Colon (tissue), 2 donors: Measurements from ENCODE around the gene CAMTA1.

Experiments used
- FAIRE-seq: peaks from 2 replicates; lab custom pipeline; 2012; peaks lifted over from hg19 to GRCh38; lab: Jason Lieb, UNC
- donor health status: control.
- donor health status: control.

The CAMTA1 gene

DNA sequence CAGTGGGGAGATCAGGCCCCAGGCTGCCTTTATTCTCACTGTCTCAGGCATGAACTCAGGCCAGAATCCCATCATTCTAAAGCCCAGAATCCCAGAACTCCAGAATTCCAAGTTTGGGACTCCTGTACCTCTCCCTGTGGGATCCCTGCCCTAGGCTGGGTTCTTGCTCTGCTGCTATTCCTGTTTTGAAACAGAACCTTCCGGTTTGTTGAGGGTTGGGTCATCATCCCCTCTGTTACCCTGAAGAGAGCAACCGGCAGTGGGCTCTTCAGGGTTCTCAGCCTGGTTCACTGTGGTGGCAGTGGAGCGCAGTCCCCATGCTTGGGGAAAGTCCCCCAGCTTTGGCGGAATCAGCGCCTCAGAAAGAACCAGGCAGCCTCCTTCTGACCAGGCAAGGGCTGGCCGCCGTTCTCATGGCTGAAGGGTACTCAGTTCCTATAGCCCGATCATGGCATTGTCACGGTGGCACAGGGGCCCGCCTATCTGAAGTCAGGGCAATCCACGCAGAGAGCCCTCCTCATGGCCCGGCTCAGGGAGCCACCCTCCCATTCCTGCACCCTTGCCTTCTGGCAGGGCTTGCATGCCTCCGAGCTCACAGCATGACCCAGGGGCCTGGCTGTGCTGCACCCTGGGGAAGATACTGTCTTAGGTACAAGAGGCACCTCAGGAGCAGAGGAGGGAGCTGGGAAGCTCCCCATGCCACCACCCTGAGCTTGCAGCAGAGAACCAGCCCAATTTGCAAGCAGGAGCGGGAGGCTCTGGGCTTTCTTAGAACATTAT is 650.2 kb downstream of the CAMTA1 start:
- FAIRE-seq = no peak

DNA sequence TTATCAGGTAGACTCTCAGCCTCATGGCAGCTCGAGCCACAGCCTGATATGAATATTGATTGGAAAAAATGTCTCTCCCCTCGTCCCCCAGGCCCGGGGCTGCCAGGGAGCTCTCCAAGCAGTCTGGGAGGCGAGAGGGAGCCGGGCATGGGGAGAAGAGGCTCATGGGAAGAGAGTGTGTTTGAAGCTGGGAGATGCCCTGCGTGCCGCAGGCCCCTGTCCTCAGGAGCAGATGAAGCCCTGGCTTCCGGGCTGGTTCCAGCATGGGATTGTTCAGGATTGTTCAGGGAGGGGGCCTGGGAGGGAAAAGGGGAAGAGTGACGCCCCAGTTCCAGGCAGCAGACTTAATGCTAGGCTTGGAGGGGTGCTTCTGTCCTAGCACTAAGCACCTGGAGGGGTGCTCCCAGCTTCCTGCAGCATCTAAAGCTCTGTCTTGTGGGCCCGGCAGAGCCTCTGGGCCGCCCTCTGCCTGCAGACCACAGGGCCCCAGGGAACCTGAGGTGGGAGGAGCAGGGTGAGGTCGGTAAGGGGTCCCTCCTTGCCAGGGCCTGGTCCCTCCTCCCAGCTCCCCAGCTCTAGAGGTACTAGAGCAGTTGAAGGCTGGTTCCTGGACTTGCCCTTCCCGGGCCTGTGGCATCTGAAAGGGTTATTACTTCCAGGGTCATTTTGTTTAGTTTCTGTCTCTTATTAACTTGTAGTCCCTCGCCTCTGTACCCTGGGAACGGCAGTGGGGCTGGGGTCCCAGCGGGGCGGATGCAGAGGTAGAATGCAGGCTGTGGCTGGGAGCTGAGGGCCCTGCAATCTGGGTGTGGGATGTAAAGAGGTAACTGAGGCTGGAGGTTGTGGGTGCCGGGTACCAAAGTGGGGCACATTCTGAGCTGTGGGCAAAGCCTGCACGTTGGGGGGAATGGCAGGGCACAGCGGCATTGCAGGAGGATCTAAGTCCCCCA is 651.1 kb downstream of the CAMTA1 start:
- no peak for FAIRE-seq

DNA sequence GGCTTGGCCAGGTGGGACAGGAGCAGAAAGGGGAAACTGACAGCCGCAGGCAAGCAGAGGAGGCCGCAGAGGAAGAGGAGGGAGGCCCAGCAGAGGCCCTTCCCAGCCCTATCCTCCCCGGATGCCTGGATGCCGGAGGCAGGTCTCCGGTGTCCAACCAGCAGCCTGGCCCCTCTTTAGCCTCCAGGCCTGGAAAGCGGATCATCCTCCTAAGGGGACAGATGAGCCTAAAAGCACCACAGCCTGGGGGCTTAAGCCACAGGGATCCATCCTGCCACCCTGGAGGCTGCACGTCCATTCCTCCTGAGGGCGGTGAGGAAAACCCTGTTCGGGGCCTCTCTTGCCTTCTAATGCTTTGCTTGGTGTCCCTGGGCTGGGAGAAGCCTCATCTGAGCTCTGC is 651.8 kb downstream of the CAMTA1 start:
- no peak for FAIRE-seq

DNA sequence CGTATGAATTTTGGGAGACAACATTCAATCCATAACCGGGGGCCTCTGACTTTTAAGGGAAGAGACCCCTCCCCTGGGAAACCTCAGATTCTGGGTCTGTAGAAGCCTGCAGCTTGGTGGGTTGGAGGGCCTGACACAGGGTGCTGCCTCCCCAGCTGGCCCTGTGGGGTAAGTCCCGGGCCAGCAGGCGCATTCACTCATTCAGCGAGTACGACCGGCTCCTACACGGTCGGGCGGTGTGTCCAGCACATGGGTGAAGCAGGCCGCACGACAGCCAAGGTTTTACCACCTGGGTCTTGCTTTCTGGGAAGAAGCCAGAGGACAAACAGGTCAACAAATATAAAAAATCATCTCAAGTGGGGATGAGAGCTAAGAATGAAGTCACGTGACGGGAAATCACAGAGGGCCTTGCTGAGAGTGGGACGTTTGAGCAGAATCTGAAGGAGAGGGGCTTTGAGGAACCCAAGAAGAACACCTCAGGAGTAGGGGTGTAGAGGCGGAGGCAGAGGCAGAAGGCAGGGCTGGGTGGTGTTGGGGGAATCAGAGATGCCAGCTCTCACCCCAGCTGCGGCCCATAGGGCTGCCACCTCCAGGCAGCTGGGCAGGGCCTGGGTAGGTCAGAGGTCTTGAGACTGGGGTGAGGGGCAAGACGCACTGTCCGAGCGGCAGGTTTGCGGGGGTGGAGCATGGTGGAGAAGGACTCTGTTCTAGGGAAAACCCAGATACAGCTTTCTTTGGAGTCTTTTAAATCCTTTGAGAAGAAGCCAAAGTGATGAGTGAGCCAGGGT is 652.5 kb downstream of the CAMTA1 start:
- no peak for FAIRE-seq

DNA sequence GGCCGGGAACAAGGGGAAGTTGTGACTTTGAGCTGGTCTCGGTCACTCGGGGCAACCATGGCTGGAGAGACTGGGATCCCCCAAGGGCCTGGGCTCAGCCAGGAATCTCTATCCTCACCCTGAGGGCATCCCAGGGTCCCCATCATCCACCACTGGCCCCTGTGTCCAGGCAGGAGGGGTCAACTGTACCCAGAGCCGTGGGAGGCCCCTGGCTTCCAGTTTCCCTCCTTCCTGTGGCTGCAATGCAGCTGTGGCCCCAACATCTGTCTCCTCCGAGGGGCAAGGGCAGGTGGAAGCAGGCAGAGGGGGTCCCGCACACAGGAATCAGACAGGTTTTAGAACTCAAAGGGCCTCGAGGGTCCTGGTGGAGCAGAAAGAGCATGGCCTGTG is 653.1 kb downstream of the CAMTA1 start:
- no peak for FAIRE-seq

DNA sequence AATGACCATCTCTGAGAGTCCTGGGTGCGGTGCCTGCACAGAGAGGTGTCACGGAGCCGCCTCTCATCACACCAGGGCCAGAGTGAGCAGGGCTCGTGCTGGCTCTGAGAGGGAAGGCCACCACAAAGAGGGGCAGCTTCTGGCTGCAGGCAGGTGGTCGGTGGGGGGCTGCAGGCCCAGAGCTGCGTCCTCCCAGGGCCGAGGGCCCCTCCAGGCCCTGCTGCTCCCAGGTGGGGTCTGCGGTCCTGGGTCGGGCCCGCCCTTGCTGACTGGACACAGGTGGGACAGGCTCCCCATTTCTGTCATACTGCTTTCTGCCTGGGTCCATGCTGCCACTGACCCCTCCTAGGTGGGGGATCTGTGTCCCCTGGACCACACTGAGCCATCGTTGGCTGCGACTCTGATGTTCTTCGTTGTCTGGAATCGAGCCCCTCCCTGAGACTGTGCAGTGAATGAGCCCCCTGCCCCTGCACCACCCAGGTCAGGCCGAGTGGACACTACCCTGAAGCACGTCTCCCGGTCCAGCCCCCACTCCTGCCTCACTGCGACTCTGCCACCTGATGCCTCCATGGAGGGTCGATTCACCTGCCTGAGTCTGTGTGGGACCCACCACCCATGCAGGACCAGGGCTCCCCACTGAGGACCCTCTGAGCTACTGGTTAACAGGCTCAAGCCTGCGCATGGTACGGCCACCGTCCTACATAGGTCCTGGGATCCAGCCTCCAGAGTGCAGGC is 653.8 kb downstream of the CAMTA1 start:
- no peak for FAIRE-seq

DNA sequence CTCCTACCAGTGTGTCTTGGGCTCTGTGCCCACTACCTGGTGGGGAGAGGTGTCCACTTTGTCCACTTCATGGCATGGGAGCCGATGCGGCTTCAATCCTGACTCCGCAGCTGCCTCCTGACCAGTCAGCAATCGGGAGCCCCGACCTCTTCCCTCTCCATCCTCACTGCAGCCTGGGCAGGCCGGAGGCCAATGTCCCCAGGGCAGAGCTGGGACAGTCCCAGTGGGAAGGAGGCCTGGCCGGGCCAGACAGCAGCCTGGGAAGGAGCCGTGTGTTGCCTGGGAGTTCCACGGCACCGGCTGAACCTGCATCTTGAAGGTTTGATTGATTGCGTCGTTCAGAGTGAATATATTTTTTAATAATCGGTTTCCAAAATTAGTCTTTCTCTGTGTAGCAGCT is 654.9 kb downstream of the CAMTA1 start:
- no peak for FAIRE-seq

DNA sequence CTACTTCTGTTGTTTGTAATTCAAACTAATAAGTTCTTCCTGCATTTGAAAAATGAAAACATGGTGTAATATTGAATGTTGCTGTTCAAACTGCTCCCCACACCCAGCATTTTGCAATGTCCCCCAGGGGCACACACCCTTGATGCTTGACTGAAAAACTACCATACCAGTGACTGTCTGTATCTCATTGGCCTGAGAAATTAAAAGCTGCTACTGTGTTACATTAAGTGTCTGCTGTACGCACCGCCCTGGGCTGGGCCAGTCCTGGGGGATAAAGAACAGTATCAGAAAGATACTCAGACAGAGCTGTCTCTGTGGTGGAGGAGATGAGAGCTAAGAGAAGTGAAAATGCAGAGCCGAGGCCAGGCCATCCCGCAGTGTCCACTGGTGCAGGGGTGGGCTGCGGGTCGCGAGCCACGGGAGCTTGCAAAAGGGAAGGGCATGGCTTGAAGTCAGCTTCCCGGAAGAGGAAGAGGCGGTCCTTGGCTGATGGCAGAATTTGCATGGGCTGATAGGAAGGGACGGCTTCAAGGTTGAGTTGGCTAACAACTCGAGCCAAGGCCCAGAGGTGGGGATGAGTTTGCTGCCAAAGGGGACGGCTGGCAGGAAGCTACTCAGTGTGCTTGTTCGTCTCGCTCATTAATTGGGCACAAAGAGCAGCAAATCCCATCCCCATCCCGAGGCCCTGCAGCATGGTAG is 656.0 kb downstream of the CAMTA1 start:
- no peak for FAIRE-seq

DNA sequence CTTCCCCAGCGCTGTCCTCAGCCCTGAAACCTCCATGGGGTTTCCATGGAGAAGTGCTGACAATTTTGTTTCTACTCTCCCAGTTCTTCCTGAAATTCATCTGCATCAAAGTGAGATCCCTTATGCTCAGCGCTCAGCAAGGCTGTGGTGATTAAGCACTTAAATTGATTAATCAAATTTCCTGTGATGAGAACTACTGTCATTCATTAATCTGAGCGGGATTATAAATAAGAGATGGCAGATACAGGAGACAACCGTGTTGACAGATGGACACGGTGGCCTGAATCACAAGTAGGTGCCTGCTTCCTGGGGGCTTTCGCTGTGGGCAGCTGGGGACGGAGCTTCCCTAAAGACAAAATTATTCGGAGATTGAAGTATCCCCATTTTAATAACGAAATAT is 656.8 kb downstream of the CAMTA1 start:
- FAIRE-seq = no peak

DNA sequence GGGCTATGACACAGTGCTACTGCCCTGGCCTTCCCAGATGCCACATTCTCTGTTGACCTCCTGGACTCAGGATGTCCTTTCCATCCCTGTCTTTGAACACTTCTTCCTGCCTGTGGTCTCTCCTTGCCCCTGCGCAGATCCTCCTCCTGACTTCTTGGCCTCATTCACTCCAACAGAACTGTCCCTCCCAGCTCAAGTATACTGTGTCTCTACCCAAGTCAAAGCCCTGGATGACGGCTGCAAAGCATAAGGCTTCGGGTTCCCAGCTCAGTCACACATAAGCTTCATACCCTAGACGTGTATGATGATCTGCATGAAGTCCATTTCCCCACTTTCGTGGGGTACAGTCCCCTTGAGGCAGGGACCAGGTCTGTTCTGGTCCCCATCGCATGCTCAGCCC is 657.7 kb downstream of the CAMTA1 start:
- FAIRE-seq = no peak

DNA sequence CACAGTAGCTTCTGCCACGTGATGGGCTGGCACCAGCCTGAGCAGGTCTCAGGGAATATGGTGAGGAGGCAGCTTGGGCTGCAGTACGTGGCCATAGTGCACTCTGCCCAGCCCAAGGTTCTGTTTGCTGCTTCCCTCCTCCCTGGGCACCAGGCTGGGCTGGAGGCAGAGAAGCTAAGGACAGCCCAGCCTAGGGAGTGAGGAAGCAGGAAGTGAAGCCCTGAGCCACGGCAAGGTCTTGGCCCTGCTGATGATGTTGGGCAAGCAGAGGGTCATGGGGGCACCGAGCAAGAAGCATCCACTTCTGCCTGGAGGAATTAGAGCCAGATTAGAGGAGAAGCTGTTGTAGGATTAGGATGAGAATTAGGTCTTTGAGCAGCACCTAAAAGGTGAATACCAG is 659.1 kb downstream of the CAMTA1 start:
- FAIRE-seq = no peak

DNA sequence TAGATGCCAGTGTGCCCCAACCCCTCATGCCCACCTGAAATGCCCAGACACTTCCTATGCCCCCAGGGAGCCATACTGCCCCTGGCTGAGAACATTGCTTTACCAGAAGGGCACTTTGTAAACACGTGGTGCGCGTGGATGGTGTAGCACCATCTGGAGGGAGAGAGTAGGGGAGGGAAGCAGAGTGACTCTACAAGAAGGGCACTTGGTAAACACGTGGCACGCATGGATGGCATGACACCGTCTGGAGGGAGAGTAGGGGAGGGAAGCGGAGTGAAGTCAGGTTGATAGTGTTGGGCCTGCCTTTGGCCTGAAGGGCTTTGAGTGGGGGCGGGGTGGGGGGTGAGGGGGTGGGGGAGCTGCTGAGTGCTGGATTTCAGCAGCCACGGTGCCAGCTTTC is 661.8 kb downstream of the CAMTA1 start:
- no peak for FAIRE-seq

DNA sequence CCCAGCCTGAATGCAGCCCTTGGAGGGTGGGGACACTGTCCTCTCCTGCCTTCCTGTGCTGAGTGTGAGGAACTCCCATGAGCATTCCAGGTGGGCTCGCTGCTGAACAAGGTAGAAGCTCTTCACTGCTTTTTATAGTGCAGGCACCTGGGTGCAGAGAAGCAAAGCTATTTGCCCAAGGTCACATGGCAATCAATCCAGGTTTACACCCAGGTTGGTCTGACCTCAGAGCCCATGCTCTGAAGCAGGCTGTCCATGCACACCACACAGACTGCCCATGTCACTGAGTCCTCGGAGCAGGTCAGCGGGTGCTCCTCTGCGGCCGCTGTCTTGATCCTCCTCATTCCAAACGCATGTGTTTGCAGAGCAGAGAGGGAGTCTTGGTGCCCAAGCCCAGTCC is 662.5 kb downstream of the CAMTA1 start:
- FAIRE-seq = no peak

DNA sequence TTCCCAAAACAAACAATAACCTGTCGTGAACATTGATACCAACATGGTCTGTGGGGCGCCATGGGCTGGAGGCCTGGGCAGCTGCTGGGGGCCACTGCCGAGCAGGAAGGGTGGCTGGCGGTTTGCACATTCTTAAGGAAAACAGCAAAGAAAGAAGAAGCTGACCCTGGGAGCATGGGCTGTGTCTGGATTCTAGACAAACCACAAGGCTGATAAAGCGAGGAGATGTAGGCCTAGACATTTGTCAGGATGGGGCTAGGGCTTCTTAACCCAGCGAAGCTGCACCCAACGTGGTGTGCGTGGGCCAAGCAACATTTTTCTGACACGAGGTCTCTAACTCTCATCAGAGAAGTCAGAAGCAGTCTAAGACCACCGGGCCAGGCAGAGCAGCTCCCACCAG is 663.7 kb downstream of the CAMTA1 start:
- FAIRE-seq = no peak

DNA sequence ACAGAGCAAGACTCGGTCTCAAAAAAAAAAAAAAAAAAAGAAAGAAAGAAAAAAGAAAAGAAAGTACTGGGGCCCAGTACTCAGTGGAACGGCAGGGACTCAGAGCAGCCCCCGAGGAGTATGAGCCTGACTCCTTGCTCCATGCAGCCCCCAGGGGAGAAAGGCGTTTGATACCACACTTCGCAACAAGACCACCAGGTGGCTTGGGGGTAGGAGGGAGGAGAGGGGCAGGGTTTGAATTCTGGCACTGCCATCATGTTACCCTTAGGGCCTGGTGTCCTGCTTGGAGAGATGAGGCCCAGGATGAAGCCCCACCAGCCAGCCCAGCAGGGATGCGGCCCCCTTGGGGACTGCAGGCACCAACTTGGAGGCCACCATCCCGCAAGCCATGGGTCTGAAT is 664.5 kb downstream of the CAMTA1 start:
- FAIRE-seq = no peak

DNA sequence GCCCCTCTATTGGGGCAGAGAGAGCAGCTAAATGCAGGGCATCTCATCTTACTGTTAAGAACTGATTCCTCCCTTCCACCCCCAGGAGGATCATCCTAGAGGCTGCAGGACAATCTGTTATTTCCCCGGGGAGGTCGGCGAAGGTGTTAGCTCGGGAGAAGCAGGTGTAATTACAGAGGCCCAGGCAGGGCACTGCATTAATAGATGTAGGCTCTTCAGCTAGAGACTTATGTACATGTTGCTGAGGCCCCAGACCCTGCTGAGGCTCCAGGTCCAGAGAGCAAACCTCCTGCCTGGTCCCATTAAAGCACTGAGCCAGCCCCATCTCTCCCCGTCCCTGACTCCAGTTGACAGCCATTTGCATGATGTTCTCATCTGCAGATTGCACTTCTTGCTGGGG is 665.6 kb downstream of the CAMTA1 start:
- no peak for FAIRE-seq

DNA sequence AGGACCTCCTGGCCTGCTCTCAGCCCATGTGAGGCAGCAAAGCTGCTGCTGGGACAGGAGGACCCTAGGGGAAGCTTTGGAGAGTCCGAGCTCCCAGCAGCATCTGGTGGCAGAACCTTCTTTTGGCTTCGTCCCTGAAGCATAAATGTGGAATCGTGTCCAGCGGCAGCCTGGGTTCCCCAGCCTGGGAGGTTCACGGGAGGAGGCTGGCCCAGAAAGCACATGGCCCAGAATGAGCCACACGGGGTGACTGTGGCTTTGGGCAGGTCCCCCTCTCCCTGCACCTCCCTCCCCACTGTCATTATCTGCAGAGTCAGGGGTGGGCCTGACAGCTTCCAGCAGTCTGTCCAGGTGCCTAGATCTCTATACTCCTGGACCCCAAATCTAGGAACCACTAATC is 667.8 kb downstream of the CAMTA1 start:
- FAIRE-seq = no peak

DNA sequence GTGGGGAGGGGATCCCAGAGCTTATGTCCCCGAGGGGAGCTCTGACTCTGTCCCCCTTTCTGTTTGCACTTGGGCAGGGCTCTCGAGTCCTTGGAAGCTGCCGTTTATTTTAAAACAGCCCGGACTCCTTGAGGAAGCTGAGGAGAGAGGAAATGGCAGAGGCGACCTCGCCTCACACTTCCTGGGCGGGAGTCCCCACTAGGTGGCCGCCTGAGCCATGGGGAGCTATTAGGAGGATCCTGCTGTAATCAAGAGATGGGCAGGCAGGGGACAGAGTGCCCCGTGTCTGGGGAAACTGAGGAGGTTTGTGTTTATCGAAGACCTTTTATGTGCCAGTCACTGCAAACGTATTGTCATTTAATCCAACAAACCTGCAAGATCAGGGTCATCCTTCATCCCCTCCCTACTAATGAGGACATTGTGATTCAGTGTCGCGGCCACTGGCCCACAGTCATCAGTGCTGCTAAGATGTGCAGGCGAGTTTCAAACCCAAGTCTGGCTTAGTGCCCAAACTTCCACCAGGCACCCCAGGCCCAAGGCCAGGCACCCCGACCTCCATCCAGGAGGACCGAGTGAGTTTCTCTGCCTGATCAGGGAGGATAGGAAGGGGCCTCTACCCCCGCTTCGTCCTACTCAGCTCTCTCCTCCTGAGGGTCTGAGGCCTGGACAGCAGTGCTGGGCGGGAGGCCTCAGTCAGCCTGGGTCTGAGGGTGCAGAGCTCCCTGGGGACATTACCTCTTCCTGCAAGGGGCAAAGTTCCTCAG is 669.0 kb downstream of the CAMTA1 start:
- no peak for FAIRE-seq

DNA sequence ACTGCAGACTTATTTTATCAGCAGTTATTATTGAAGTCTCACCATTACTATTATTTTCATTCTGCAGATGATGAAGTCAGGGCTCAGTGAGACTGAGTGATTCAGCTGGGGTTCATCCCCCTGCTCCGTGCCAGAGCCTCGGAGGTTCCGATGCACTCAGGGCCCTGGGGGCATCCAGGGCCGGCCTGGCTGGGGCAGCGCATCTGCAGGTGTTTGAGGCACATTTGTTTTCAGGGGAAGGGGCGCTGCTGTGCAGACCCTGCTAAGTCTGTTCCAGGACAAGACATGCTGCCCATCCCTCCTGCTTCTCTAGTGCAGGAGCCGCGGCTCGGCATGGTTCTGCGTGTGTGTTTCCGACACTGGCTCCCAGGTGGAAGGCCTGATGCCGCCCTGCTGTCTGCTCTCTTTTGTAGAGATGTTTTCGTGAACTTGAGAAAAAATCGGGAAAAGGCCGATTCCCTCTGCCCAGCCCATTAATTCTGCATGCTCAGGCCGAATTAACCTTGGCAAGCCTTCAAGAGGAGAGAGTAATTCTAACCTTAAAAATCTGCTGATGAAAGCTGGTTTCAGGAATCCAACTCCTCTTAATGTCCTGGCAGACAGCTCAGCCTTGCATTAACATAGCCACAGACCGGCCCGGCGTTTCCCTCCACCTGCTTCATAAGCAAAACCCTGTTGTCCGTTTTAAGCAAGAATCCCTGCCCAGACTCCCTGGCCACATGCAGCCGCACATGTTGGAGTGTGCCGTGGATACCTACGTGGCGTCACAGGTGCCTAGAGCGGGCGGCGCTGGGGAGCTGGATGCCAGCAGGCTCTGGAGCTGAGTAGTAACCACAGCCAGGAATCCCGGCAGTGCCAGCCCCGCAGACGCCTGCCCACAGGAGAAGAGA is 669.9 kb downstream of the CAMTA1 start:
- FAIRE-seq = no peak
